NK-92 (cell line): ENCODE results near the gene MAP3K20.
"Not testable (repeated sequence)": the region's sequence is repeated elsewhere in the genome, so short reads cannot be mapped to it uniquely, and the experiment has no call there.

ENCODE experiments used
- DNase-seq: peaks from one replicate; lab custom pipeline; 2025; ENCODE audit not compliant: unreplicated experiment; lab: John Stamatoyannopoulos, UW

Gene MAP3K20

DNA sequence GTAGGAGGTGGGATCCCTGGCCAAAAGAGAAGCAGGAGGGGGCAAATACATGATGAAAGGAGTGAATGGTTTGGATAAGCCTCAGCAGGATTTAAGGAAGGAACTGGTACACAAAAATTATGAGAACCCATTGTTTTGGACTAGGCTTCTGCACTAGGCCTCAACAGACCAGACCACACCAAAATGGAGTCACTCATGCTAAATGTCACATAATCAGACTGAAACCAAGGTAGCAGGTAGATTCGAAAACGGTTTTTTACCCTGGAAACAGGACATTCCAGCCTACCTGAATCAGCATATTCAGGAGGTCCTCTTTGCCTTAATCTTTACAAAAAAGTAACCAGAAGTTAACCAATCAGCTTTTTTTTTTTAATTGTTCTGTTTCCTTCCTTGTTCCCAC, 229.7 kb downstream of the MAP3K20 start:
- DNase-seq = no peak

DNA sequence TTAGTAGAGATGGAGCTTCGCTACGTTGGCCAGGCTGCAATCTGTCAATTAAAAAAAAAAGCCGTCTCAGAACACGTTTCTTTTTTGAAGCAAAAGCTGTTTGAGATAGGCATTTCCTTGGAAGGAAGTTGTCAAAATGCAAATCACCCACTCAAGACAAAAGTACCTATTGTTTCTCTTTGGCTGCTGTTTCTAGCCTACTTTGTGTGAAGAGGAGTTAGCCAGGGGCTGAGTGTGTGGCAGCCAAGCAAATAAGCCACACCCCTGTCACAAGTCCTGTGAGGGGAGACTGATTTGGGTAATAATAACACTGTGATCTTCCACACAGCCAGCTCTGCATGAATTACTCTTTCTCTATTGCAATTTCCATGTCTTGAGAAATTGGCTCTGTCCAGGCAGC, 231.6 kb downstream of the MAP3K20 start:
- DNase-seq = no peak

DNA sequence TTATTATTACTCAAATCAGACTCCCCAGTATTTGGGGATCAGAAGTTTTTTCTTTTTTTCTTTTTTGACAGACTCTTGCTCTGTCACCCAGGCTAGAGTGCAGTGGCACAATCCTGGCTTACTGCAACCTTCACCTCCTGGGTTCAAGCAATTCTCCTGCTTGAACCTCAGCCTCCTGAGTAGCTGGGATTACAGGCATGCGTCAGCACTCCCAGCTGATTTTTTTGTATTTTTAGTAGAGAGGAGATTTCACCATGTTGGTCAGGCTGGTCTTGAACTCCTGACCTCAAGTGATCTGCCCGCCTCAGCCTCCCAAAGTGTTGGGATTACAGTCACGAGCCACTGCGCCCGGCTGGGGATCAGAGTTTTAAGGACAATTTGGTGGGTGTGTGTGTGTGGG, 233.7 kb downstream of the MAP3K20 start:
- DNase-seq = not testable (repeated sequence)

DNA sequence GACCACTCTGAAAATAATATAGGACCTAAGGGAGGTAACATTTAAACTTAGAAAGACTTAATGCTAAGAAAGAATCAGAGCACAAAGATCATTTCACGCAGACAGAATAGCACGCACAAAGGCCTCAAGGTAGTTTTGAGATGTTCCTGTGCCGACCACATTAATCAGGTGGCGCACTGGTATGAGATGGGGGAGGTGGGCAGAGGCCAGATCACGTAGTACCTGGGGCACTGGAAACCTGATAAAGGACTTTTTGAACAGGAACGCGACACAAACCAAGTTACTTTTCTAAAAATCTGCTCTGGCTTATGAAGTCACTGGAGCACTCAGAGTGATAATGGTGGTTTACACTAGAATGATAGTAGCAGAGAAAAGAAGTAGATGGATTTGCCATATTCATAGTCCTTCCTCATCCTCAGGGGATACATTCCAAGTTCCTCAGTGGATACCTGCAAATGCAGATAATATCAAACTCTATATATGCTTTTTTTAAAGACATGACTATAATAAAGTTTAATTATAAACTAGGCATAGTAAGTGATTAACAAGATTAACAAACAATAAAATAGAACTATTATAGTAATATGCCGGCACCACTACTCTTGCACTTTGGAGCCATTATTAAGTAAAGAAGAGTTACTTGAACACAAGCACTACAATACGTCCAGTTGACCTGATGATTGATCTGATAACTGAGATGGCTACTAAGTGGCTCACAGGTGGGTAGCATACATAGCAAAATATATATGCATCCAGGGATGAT, 236.4 kb downstream of the MAP3K20 start:
- DNase-seq = no peak
